Measurements from ENCODE around the gene MRPL33.

Gene MRPL33

GRCh38 chr2:27815860-27816438 lies 44.4 kb downstream of the MRPL33 start:
- Histone ChIP-seq H4K20me1 (ENCODE audit: insufficient read depth) (no peaks in the 10 kb centered on the region), H3K36me3 (ENCODE audit: insufficient read depth) (no peaks in the 10 kb centered on the region), H3K4me2 (no peak overlapping the region), H3K27me3 (ENCODE audit: insufficient read depth, low read depth) (no peaks in the 10 kb centered on the region), H3K4me3 (IDR thresholded peaks at IDR 0.05; ENCODE audit: insufficient read depth, low read depth, low read length) (no peak overlapping the region), H2AFZ (ENCODE audit: low read depth) (no peak overlapping the region), H3K9ac (no peak overlapping the region), H3K27ac (no peak overlapping the region), H3K4me1 (ENCODE audit: low read depth, poor library complexity, severe bottlenecking) (no peaks in the 10 kb centered on the region), H3K79me2 (ENCODE audit: insufficient read depth, low read depth) (no peaks in the 10 kb centered on the region)
- TF ChIP-seq CTCF (conservative IDR thresholded peaks at IDR 0.05; ENCODE audit: low read depth, low read length) = no peak

- Histone ChIP-seq H3K36me3 (ENCODE audit: insufficient read depth) (no peaks in the 10 kb centered on the region), H4K20me1 (ENCODE audit: insufficient read depth) (no peaks in the 10 kb centered on the region), H2AFZ (ENCODE audit: low read depth) (no peak overlapping the region), H3K4me2 (no peak overlapping the region), H3K9ac (no peak overlapping the region), H3K79me2 (ENCODE audit: insufficient read depth, low read depth) (no peaks in the 10 kb centered on the region), H3K4me1 (ENCODE audit: low read depth, poor library complexity, severe bottlenecking) (no peaks in the 10 kb centered on the region), H3K4me3 (IDR thresholded peaks at IDR 0.05; ENCODE audit: insufficient read depth, low read depth, low read length) (no peak overlapping the region), H3K27ac (no peak overlapping the region), H3K27me3 (ENCODE audit: insufficient read depth, low read depth) (no peaks in the 10 kb centered on the region)
- TF ChIP-seq CTCF (conservative IDR thresholded peaks at IDR 0.05; ENCODE audit: low read depth, low read length) = no peak
Measured at GRCh38 chr2:27822049-27822448, 50.5 kb downstream of the MRPL33 start.

DNA sequence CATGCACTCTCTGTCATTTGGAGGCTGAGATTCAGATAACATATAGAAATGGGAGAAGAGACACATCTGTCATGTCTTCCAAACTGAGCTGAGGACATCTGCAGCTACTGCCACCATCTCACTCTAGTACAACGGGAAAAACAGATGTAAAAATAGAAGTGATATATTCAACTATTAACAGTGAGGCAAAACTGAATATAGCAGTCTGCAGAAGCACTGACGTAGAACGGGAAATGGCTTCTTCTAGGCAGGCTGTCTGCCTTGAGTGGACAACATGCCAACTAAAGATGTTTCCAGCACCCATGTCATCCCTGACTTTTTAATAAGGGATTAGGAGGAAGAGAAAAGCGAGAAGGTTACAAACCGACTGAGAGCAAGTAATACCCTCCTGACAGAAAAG lies 51.6 kb downstream of the MRPL33 start:
- Histone ChIP-seq H3K36me3 (ENCODE audit: insufficient read depth) (no peaks in the 10 kb centered on the region), H3K9ac (no peak overlapping the region), H3K79me2 (ENCODE audit: insufficient read depth, low read depth) (no peaks in the 10 kb centered on the region), H4K20me1 (ENCODE audit: insufficient read depth) (no peaks in the 10 kb centered on the region), H2AFZ (ENCODE audit: low read depth) (no peak overlapping the region), H3K4me1 (ENCODE audit: low read depth, poor library complexity, severe bottlenecking) (no peaks in the 10 kb centered on the region), H3K4me2 (no peak overlapping the region), H3K27ac (no peak overlapping the region), H3K27me3 (ENCODE audit: insufficient read depth, low read depth) (no peaks in the 10 kb centered on the region), H3K4me3 (IDR thresholded peaks at IDR 0.05; ENCODE audit: insufficient read depth, low read depth, low read length) (no peak overlapping the region)
- no peak for TF ChIP-seq CTCF (conservative IDR thresholded peaks at IDR 0.05; ENCODE audit: low read depth, low read length)

DNA sequence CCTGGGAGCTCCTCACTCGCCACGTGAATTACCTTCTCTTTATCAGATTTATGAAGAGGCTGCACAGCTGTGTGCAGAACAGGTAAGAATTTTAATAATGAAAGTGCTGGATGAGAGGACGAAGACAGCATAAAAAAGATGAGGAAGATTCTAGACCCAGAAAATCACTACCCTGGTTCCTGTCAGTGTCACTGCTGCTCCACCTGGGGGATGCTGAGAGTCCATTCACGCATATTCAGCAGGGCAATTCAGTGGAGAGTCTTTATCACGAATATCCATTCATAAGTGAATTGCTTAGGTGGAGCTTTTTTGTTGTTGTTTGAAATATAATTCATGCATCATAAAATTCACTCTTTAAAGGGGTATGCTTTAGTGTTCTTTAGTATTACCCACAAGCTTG lies 52.0 kb downstream of the MRPL33 start:
- Histone ChIP-seq H3K4me3 (IDR thresholded peaks at IDR 0.05; ENCODE audit: insufficient read depth, low read depth, low read length) (no peak overlapping the region), H2AFZ (ENCODE audit: low read depth) (no peak overlapping the region), H3K79me2 (ENCODE audit: insufficient read depth, low read depth) (no peaks in the 10 kb centered on the region), H3K9ac (no peak overlapping the region), H3K36me3 (ENCODE audit: insufficient read depth) (no peaks in the 10 kb centered on the region), H3K27me3 (ENCODE audit: insufficient read depth, low read depth) (no peaks in the 10 kb centered on the region), H3K4me1 (ENCODE audit: low read depth, poor library complexity, severe bottlenecking) (no peaks in the 10 kb centered on the region), H4K20me1 (ENCODE audit: insufficient read depth) (no peaks in the 10 kb centered on the region), H3K27ac (no peak overlapping the region), H3K4me2 (no peak overlapping the region)
- no peak for TF ChIP-seq CTCF (conservative IDR thresholded peaks at IDR 0.05; ENCODE audit: low read depth, low read length)
